Activated naive CD4-positive, alpha-beta T cell (primary cell): ENCODE measurements around the gene BMPR1A.

ENCODE experiments used
- DNase-seq, 4 experiments: peaks; one replicate each; lab custom pipeline; 2025; lab: John Stamatoyannopoulos, UW

Gene BMPR1A

DNA sequence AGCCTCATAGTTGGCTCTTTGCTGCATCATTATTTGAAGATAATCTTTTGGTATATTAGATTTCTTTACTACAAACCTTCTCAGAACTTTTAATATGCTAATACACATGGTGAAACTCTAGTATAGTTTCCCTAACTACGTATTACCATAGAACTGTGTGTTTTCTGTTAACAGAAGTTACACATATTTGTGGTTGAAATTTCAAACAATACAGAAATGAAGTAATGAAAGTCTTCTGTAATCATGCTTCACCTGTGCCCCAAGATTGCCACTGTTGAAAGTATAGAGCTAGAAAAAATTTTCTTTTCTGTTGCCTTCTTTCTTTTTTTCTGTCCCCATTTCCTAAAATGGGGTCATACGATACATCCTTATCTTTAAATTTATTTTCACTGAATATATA is 9.1 kb downstream of the BMPR1A start:
- no peak for DNase-seq

DNA sequence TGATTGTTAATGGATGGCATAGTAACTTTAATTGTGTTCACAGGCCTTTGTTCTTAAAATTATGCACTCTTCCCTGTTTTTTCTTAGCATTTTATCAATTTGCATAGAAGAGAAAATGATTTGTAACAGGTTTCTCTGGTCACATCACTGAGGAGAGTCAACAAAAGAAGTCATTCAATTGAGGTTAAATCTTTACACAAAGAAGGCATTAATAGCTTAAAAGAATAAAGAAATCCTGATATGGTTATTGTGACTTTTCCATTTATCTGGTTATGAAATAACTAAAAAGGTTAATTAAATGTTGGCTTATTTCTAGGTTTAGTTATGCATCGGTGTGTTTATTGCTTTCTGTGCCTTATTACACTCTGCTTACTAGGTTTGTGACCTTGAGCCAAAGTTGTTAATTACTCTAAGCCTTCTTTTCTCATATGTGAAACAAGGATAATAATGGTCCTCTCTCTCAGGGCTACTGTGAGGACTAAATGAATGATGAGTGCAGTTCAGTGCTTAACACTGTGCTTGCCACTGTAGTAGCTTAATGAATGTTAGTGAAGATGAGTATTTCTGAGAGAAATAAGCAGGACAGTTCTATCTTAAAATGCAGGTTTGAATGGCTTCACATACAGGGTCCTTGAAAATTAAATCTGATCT is 12.1 kb downstream of the BMPR1A start:
- DNase-seq = no peak

DNA sequence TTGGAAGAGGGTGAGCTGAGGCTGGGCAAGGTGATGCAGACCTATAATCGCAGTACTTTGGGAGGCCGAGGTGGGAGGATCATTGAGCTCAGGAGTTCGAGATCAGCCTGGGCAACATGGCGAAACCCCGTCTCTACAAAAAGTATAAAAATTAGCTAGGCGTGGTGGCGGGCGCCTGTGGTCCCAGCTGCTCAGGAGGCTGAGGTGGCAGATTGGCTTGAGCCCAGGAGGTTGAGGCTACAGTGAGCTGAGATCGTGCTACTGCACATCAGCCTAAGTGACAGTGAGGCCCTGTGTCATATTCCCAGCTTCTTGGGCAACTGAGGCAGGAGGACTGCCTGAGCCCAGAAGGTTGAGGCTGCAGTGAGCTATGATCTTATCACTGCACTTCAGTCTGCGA is 13.6 kb downstream of the BMPR1A start:
- no peak for DNase-seq

DNA sequence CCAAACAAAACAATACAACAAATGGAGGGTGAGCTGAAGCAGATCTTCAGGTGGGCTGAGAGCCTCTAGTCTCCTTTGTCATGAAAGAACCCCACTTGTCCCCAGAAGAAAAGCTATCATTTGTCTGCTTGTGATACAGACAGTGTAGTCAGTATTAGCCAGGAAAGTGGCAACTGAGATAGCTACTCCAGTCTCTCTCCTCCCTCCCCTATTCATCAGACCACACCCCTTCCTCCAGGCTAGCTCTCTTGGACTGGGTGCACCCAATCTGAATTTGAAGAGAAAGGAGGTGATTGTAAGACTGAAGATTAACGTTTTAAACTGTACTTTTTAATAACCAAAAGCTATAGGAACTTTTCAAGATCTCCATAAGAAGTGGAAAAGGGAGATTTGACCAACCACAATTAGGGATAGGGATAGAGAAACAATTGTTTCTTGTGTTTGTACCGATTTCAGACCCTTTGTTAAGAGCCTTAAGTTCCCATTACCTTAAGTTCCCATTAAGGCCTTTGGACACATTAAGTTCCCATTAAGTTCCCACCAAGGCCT is 14.1 kb downstream of the BMPR1A start:
- DNase-seq = no peak

DNA sequence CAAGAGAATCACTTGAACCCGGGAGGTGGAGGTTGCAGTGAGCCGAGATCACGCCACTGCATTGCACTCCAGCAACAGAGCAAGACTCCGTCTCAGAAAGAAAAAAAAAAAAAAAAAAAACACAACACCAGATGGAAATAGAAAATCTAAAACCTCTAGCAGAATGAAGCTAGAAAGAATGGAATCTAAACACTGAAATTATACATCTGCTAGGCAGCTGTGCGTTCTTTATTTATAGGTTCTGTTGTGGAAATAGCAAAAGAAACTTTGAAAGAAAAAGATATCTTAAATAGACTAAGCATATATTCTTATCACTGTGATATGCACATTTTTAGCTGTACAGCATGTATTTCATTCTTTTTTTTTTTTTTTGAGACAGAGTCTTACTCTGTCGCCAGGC is 17.1 kb downstream of the BMPR1A start:
- DNase-seq = no peak

DNA sequence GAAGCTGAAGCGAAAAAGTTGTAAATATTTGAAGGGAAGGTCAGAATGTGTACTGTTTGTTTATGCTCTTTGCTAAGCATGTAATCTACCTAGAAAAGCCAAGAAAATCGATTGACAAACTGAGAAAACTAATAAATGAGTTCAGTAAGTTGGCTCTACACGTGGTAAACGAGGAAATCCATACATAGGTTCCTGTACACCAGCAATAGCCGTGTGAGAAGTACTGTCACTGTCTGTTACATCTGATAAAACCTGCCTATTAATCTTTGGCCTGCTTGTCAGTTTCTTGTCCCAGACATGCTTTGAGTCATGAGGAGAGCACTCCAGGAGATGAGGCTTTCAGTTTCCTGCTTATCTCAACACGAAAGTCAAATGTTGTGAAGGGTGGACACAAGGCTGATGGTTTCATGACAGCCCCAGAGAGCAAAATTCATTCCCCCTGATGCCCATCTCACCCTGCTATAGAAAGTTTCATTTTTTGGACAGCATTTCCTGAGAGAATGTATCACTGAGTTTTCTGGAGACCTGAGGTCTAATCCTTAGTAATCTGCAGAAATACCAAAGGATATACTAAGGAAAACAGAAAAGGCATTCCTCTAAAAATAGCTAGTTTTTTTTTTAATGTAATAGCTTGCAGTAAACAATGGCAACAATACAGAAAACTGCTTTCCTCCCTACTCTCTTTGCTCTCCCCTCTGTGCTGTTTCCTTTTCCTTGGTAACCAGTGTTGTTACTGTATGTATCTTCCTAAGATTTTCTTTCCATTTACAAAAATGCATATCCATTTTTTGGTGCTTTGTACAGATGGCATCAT is 18.8 kb downstream of the BMPR1A start:
- DNase-seq = no peak

DNA sequence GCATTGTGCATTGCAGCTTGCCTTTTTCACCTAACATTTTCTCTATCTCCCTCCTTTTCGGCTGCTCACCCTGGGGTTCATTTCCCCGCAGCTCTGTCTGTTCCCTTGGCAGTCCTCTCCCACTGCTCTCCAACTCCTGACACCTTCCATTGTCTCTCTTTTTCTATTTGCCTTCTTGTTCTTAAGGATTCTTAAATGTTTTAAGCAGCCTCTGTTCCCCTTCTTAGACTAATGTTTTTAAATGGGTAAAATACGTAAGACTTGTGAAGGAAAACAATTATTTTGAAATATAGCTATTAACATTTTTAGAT is 19.4 kb downstream of the BMPR1A start:
- no peak for DNase-seq

DNA sequence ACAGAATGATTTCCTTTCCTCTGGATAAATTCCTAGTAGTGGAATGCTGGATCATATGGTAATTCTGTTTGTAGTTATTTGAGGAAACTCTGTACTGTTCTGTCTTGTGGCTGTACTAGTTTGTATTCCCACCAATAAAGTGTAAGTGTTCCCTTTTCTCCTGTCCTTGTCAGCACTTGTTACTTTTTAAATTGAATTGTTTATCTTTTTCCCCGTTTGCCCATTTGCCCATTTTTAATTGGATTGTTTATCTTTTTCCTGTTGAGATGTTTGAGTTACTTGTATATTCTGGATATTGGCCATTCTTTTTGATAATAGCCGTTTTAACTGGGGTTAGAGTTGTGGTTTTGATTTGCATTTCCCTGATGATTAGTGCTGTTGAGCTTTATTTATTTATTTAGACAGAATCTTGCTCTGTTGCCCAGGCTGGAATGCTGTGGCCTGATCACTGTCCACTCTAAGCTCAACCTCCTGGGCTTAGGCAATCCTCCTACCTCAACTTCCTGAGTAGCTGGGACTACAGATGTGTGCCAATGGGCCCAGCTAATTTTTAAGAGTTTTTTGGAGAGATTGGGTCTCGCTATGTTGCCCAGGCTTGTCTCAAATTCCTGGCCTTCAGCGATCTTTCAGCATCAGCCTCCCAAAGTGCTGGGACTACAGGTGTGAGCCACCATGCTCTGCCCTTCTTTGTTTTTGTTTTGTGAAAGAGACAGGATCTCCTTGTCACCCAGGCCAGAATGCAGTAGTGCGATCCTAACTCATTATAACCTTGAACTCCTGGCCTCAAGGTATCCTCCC is 23.0 kb downstream of the BMPR1A start:
- no peak for DNase-seq

DNA sequence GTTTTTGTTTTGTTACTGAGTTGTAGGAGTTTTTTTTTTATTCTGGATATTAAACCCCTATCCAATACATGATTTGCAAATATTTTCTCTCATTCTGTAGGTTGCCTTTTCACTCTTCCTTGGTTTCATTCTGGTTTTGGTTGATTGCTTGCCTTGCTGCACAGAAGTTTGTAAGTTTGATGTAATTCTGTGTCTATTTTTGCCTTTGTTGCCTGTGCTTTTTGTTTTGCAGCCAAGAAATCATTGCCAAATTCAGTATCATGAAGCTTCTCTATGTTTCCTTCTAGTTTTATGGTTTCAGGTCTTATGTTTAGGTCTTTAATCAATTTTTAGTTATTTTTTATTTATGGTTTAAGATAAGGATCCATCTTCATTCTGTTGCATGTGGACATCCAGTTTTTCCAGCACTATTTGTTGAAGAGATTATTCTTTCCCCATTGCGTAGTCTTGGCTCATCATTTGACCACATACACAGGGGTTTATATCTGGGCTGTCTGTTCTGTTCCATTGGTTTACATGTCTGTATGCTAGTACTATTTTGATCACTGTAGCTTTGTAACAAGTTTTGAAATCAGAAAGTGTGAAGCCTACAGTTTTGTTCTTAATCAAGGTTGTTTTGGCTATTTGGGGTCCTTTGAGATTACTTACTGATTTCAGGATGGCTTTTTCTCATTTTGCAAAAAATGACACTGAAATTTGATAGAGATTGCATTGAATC is 26.4 kb downstream of the BMPR1A start:
- no peak for DNase-seq

DNA sequence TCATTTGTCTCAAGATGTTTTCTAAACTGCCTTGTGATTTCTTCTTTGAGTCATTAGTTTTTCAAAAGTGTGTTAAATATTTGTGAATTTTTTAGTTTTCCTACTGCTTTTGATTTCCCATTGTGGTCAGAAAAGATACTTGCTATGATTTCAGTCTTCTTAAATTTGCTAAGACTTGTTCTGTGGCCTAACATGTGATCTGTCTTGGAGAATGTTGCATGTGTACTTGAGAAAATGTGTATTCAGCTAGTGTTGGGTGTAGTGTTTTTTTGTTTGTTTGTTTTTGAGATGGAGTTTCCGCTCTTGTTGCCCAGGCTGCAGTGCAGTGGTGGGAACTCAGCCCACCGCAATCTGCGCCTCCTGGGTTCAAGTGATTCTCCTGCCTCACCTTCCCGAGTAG is 28.6 kb downstream of the BMPR1A start:
- no peak for DNase-seq

DNA sequence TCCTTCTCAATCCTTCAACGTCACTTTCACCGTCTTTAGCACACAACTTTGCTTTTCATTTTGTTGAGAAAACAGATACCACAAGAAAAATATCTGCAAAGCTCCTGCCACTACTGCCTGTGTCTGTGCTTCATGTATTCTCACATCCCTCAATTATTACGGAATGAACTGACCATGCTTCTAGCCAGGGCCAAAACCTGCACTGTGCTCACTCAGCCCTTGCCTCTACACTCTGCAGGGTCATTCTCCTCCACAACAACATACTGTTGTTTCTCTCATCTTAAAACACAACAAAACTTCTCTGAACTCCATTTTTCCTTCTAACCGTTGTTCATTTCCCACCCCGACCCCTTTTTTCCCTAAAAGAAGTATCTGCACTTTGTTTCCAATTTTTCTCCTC is 29.5 kb downstream of the BMPR1A start:
- no peak for DNase-seq

DNA sequence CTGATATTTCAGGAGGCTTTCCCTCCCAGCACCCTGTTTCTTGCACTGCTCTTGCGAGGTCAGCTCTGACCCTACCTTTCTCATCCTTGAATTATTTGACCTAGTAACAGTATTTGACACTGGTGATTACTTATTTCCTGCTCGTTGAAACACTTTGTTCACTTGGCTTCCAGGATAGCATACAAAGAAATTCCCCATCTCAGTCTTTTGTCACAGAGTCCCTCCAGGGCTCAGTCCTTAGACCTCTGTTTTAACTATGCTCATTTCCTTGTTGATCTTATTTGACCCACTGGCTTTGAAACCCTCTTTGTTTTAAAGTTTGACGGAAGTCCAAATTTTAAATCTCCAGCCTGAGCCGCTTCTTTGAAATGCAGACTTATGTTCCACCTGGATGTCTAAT is 29.9 kb downstream of the BMPR1A start:
- no peak for DNase-seq

DNA sequence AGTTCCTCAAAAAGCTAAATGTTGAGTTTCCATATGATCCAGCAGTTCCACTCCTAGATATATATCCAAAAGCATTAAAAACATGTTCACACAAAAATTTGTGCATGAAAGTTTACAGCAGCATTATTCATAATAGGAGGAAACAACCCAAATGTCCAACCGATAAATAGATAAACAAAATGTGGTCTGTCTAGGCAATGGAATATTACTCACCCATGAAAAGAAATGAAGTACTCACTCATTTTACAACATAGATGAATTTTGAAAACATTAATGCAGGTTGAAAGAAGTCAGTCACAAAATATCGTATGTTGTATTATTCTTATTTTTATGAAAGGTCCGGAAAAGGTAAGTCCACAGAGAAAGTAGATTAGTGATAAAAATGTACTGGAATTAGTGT is 34.0 kb downstream of the BMPR1A start:
- DNase-seq = no peak

DNA sequence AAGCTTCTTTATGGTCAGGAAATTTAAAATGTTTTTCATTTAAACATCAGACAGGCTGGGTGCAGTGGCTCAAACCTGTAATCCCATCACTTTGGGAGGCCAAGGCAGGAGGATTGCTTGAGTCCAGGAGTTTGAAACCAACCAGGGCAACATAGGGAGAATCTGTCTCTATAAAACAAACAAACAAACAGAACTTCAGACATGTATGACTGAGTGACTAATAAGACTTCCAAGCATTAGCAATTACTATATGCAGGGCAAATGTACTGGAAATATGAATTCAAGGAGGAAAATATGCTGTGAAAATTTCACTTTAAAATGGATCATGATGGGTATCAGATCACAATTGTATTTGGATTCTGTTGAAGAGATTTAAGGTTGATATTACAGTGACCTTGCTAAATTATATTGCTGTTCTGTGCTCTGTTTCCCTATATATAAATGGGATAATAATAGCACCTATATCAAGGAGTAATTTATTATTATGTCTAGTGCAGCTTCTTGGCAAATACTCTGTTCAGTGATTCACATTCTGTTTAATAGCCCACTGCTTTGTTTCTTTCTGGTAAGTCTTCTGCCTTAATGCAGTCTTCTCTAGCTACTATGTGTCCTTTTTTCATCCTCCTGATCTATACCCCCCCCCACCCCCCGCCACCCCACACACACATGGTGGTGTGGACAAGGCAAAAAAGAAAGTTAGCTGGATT is 36.2 kb downstream of the BMPR1A start:
- no peak for DNase-seq

DNA sequence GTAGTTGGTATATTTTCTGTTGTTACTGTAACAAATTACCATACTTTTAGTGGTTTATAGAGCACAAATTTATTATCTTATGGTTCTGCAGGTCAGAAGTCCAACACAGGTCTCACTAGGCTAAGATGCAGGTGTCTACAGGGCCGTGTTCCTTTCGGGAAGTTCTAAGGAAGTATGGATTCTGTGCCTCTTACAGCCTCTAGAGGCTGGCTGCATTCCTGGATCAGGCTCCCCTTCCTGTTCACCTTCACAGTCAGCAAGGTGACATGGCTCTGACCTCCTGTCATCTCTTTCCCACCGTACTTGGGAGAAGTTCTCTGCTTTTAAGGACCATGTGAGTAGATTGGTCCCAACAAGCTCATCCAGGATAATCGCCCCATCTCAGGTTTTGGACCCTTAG is 37.3 kb downstream of the BMPR1A start:
- no peak for DNase-seq

DNA sequence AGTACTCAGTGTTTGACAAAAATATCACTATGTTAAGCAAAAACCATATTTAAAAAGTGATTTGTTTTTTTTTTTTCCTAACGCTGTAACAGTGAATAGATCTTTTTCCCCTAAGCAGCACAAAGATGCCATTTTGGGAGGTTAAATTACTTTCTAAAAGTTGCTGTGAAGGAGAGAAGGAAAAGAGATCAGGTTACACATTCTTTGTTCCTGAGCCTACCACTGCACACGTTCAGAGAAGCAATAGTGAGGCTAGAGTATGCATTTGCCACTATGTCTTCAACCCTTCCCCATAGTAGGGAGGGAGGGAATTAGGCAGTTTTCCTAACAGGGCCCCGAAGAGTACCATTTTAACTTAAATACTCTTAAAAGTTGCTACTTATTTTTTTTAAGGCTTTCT is 38.9 kb downstream of the BMPR1A start:
- DNase-seq = no peak

DNA sequence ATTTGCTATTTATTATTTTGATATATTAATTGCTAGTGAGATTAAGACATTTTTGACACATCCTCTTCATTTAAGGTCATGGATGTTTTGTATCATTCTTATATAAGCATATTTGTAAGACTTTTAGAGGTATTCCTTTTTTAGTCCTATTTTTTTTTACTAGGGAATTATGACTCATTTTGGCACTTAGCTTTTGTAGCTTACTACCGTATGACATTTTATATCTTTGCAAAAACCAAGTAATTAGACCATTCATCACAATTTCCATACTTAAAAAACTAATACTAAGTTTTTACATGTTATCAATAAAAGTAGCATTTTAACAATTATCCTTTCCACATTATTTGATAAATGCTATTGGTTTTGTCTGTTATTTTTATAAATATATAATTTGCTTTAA is 41.6 kb downstream of the BMPR1A start:
- no peak for DNase-seq

DNA sequence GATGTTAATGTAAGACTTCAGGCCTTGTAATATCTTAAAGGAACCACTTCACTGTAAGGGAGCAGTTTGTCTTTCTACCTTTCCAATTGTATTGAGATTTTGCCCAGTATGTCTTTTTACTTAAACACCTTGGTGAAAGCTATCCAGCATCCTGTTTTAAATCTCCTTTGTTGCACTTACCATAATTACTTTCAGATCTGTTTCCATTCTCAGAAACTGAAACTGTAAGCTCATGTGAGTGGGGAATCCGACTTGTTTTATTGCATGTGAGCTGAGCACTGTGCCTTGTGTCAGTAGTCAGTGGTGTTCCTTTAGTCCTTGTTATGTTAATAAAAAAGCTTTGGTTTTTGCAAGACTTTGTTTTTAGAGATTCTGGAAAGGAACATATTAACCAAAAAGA is 42.2 kb downstream of the BMPR1A start:
- no peak for DNase-seq

DNA sequence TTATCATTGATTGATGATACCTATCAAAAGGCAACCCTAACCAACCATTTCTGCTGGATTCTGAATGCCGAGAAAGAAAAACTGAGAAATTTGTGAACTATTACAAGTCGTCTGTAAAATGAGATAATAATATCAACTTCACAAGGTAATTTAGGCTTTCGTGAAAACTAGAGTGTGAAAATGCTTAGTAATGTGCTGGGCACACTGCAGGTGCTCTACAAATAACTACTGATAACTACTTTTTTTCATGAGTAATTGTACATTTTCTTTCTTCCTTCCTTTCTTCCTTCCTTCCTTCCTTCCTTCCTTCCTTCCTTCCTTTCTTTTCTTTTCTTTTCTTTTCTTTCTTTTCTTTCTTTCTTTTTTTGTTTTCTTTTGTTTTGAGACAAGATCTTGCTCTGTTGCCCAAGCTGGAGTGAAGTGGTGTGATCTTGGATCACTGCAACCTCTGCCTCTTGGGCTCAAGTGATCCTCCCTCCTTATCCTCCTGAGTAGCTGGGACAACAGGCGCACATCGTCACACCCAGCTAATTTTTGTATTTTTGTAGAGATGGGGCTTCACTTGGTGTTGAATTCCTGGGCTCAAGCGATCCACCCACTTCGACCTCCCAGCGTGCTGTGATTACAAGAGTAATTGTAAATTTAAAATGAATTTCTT is 42.9 kb downstream of the BMPR1A start:
- DNase-seq = no peak

DNA sequence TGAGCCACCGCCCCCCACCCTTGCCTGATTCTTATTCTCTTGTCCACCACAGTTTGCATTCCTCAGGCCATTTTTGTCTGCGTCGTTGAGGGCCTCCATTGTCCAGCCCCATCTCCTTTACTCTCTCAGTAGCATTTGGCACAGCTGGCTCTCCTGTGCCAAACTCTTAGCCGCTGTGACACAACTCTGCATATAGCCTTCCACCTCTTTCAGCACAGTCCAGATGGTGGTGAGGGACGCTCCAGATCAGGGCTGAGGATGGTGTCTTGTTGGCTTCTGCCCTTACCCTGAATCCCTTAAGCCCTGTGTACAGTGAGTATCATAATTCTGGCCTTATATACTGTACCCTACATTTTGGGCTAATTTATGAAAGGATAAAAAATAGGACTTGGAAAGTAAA is 45.6 kb downstream of the BMPR1A start:
- no peak for DNase-seq

DNA sequence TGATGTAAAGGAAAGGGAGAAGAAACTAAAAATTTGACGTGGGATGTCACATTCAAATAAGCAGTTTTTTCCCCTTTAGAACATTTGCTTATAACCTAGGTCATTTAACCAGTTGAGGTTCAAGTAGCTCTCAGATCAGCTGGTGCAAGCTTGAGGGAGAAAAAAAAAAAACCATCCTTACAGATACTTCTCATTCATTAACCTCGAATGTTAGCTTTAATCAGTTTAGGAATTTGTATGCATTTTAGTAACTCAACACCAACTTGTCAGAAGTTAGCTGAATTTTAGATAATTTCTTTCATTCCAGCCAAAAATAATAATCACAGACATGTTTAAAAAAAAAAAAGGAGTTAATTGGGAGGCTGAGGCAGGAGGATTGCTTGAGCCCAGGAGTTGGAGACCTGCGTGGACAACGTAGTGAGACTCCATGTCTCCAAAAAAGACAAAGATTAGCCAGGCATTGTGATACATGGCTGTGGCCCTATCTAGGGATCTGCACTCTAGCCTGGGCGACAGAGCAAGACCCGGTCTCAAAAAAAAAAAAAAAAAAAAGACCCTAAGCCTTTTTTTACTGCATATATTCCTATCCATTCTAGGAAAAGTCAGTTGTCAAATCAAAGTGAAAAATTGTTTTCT is 46.2 kb downstream of the BMPR1A start:
- DNase-seq = no peak
